ENCODE results near the gene RBBP4. TPM values are rescaled to one million over a fixed set of nuclear protein-coding genes. Genes with fewer than 3 reads are reported as not detected.

The RBBP4 gene
- total and polyA plus RNA-seq, 2 of the 13 experiments (the other 11 are each of a cell fraction or from before 2014, with no cell fraction given), result 64.4 to 166 TPM

- TF ChIP-seq HMGXB4 (CRISPR knock-in tag; IDR thresholded peaks at IDR 0.05; ENCODE audit: borderline replicate concordance in 1 of 2, low read depth in 1 of 2), result peak in 1 of 2 experiments; percentile 79; a peak in 3 of 4 replicates
- TF ChIP-seq ZNF138 (CRISPR knock-in tag; IDR thresholded peaks at IDR 0.05; ENCODE audit: low read depth), result no peak; the same call in 1 of the 2 replicates
- peak; percentile 4; the same call in 1 of the 2 replicates for TF ChIP-seq ZBTB7A (CRISPR knock-in tag; IDR thresholded peaks at IDR 0.05)
- TF ChIP-seq ZNF512 (CRISPR knock-in tag; IDR thresholded peaks at IDR 0.05), result no peak
- peak; percentile 91 for TF ChIP-seq YEATS4 (CRISPR knock-in tag; IDR thresholded peaks at IDR 0.05; ENCODE audit: borderline replicate concordance)
- no peak; the same call in 1 of the 2 replicates for TF ChIP-seq ZFP1 (CRISPR knock-in tag; IDR thresholded peaks at IDR 0.05)
- no peak; the same call in none of the 2 replicates for TF ChIP-seq ARHGAP35 (CRISPR knock-in tag; IDR thresholded peaks at IDR 0.05; ENCODE audit: borderline replicate concordance)
- peak; percentile 27 for TF ChIP-seq ZNF264 (CRISPR knock-in tag; IDR thresholded peaks at IDR 0.05)
- peak; percentile 78; the same call in 1 of the 2 replicates for TF ChIP-seq MEIS1 (CRISPR knock-in tag; IDR thresholded peaks at IDR 0.05; ENCODE audit: borderline replicate concordance)
- TF ChIP-seq, protein P1, sequence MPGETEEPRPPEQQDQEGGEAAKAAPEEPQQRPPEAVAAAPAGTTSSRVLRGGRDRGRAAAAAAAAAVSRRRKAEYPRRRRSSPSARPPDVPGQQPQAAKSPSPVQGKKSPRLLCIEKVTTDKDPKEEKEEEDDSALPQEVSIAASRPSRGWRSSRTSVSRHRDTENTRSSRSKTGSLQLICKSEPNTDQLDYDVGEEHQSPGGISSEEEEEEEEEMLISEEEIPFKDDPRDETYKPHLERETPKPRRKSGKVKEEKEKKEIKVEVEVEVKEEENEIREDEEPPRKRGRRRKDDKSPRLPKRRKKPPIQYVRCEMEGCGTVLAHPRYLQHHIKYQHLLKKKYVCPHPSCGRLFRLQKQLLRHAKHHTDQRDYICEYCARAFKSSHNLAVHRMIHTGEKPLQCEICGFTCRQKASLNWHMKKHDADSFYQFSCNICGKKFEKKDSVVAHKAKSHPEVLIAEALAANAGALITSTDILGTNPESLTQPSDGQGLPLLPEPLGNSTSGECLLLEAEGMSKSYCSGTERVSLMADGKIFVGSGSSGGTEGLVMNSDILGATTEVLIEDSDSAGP (CRISPR knock-in tag; IDR thresholded peaks at IDR 0.05; ENCODE audit: borderline replicate concordance), result peak; percentile 99; the same call in 1 of the 2 replicates
- no peak; the same call in 1 of the 2 replicates for TF ChIP-seq KAT7 (CRISPR knock-in tag; IDR thresholded peaks at IDR 0.05; ENCODE audit: borderline replicate concordance)
- TF ChIP-seq GATAD1 (CRISPR knock-in tag; IDR thresholded peaks at IDR 0.05), result peak; percentile 68
- TF ChIP-seq ZBTB3 (CRISPR knock-in tag; IDR thresholded peaks at IDR 0.05; ENCODE audit: borderline replicate concordance, low read depth), result 0 out of 2 replicates have a peak, but pooled peaks have one; percentile 51
- TF ChIP-seq ZNF674 (CRISPR knock-in tag; IDR thresholded peaks at IDR 0.05; ENCODE audit: low read depth), result no peak
- no peak for TF ChIP-seq ZNF180 (CRISPR knock-in tag; IDR thresholded peaks at IDR 0.05; ENCODE audit: borderline replicate concordance, low read depth)
- TF ChIP-seq YEATS2 (CRISPR knock-in tag; IDR thresholded peaks at IDR 0.05; ENCODE audit: borderline replicate concordance), result peak; percentile 78; the same call in 1 of the 2 replicates
- TF ChIP-seq MED8 (CRISPR knock-in tag; IDR thresholded peaks at IDR 0.05; ENCODE audit: insufficient replicate concordance), result no peak
- no peak for TF ChIP-seq NFE2 (CRISPR knock-in tag; IDR thresholded peaks at IDR 0.05)
- TF ChIP-seq, protein P2, sequence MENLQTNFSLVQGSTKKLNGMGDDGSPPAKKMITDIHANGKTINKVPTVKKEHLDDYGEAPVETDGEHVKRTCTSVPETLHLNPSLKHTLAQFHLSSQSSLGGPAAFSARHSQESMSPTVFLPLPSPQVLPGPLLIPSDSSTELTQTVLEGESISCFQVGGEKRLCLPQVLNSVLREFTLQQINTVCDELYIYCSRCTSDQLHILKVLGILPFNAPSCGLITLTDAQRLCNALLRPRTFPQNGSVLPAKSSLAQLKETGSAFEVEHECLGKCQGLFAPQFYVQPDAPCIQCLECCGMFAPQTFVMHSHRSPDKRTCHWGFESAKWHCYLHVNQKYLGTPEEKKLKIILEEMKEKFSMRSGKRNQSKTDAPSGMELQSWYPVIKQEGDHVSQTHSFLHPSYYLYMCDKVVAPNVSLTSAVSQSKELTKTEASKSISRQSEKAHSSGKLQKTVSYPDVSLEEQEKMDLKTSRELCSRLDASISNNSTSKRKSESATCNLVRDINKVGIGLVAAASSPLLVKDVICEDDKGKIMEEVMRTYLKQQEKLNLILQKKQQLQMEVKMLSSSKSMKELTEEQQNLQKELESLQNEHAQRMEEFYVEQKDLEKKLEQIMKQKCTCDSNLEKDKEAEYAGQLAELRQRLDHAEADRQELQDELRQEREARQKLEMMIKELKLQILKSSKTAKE (CRISPR knock-in tag; IDR thresholded peaks at IDR 0.05; ENCODE audit: borderline replicate concordance), result peak; percentile 80
- no peak for TF ChIP-seq HNF4A (CRISPR knock-in tag; IDR thresholded peaks at IDR 0.05)
- TF ChIP-seq SOX5 (CRISPR knock-in tag; IDR thresholded peaks at IDR 0.05; ENCODE audit: borderline replicate concordance), result peak; percentile 70; the same call in 1 of the 2 replicates
- TF ChIP-seq SP1 (IDR thresholded peaks at IDR 0.05), result no peak
- TF ChIP-seq SP1 (CRISPR knock-in tag; IDR thresholded peaks at IDR 0.05), result peak; percentile 76
Observed at GRCh38 chr1:32650752-32651460, at the start of gene RBBP4 (continued).
